PC-9 (cell line): ENCODE results near the gene PUS10. TPM values are rescaled to one million over a fixed set of nuclear protein-coding genes. Genes with fewer than 3 reads are reported as not detected.

Experiments used
- BruUV-seq: library from RNA; stranded (reverse); fragments of 400-500 nt; replicated peaks from 2 replicates; lab custom pipeline; 2021; lab: Mats Ljungman, UMichigan
- CTCF ChIA-PET: fragments of 300-600 bp; sonication (Branson Sonifier 250); formaldehyde crosslinking; loops from one replicate; lab custom pipeline; 2022; ENCODE audit warnings: antibody characterized with exemption; lab: Charles Lee
- POLR2A ChIA-PET: fragments of 300-600 bp; sonication (Branson Sonifier 250); formaldehyde crosslinking; loops from one replicate; lab custom pipeline; 2022; ENCODE audit warnings: antibody characterized with exemption; ENCODE audit not compliant: unreplicated experiment; lab: Charles Lee
- DNase-seq, 2 experiments: peaks; one replicate each; pipeline versions ENCODE4 v3.0.0 to v3.0.0-alpha.2; 2015 to 2022; ENCODE audit warnings: mixed read lengths in 1 of 2
- H2AFZ ChIP-seq: fragments of 200-600 bp; sonication (generic); 2 replicates; pipeline ENCODE4 v1.8.1; 2017; ENCODE audit warnings: antibody characterized with exemption
- H3F3A ChIP-seq: fragments of 200-600 bp; sonication (generic); 2 replicates; pipeline ENCODE4 v1.8.1; 2017; ENCODE audit warnings: antibody characterized with exemption, mild to moderate bottlenecking, low read depth; ENCODE audit not compliant: insufficient read depth
- H3K27ac ChIP-seq: fragments of 200-600 bp; sonication (generic); 2 replicates; pipeline ENCODE4 v1.6.1; 2016; ENCODE audit warnings: mixed run types
- H3K27me3 ChIP-seq: fragments of 200-600 bp; sonication (generic); 2 replicates; pipeline ENCODE4 v1.6.1; 2016; ENCODE audit warnings: low read depth, mixed run types; ENCODE audit not compliant: insufficient read depth
- H3K36me3 ChIP-seq: fragments of 200-600 bp; sonication (generic); 2 replicates; pipeline ENCODE4 v1.6.1; 2016; ENCODE audit warnings: low read depth, mixed run types
- H3K4me1 ChIP-seq: fragments of 200-600 bp; sonication (generic); replicated peaks from 2 replicates; pipeline ENCODE4 v1.6.1; 2016; ENCODE audit warnings: mixed run types; ENCODE audit not compliant: insufficient read depth
- H3K4me2 ChIP-seq: fragments of 200-600 bp; sonication (generic); 2 replicates; pipeline ENCODE4 v1.6.1; 2017; ENCODE audit warnings: mixed run types
- H3K4me3 ChIP-seq: fragments of 200-600 bp; sonication (generic); 2 replicates; pipeline ENCODE4 v1.6.1; 2016; ENCODE audit warnings: mixed run types
- H3K79me2 ChIP-seq: fragments of 200-600 bp; sonication (generic); 2 replicates; pipeline ENCODE4 v1.6.1; 2017; ENCODE audit warnings: low read depth, mixed run types
- H3K9me2 ChIP-seq: fragments of 200-600 bp; sonication (generic); 2 replicates; pipeline ENCODE4 v1.8.1; 2017; ENCODE audit warnings: mild to moderate bottlenecking; ENCODE audit not compliant: insufficient read depth
- H3K9me3 ChIP-seq: fragments of 200-600 bp; sonication (generic); 2 replicates; pipeline ENCODE4 v1.8.1; 2016; ENCODE audit warnings: low read depth; ENCODE audit not compliant: insufficient read depth
- H4K20me1 ChIP-seq: fragments of 200-600 bp; sonication (generic); 2 replicates; pipeline ENCODE4 v1.8.1; 2017; ENCODE audit not compliant: insufficient read depth
- EZH2 ChIP-seq: fragments of 200-600 bp; sonication (generic); IDR thresholded peaks from 2 replicates; pipeline ENCODE4 v1.8.0; 2017; ENCODE audit warnings: antibody characterized with exemption, low read depth
- intact Hi-C: fragments of 100-400 bp; cut with micrococcal nuclease; formaldehyde crosslinking; loops from one replicate; pipeline ENCODE4 v1.10.0; 2022; ENCODE audit not compliant: unreplicated experiment
- total RNA-seq: library from RNA; stranded (reverse); gene quantifications from 2 replicates; pipeline ENCODE4 v1.2.3, GENCODE V29; 2021
- TF ChIP-seq, protein P1 (sequence below): fragments of 200-600 bp; sonication (generic); conservative IDR thresholded peaks from 2 replicates; pipeline ENCODE4 v1.6.1; 2017; ENCODE audit warnings: mixed run types, antibody characterized with exemption, mild to moderate bottlenecking, moderate library complexity

Gene PUS10
- total RNA-seq, 1 experiment from 2014 or later = 5.1 TPM

GRCh38 chr2:60899230-60899891 lies 118.7 kb downstream of the PUS10 start:
- Histone ChIP-seq H3K4me2 (no peak overlapping the region), H3K36me3 (0 out of 2 replicates have a peak, but pooled peaks cover 11% of the 10 kb centered on the region), H3K9me3 (no peaks in the 10 kb centered on the region), H2AFZ (no peak overlapping the region), H3K27ac (no peak overlapping the region), H3F3A (no peaks in the 10 kb centered on the region), H3K4me3 (no peak overlapping the region), H3K27me3 (no peaks in the 10 kb centered on the region), H4K20me1 (no peaks in the 10 kb centered on the region), H3K79me2 (no peaks in the 10 kb centered on the region), H3K9me2 (no peaks in the 10 kb centered on the region), H3K4me1 (no peaks in the 10 kb centered on the region)
- DNase-seq = no peak
- no peak for TF ChIP-seq EZH2
- TF ChIP-seq, protein P1, sequence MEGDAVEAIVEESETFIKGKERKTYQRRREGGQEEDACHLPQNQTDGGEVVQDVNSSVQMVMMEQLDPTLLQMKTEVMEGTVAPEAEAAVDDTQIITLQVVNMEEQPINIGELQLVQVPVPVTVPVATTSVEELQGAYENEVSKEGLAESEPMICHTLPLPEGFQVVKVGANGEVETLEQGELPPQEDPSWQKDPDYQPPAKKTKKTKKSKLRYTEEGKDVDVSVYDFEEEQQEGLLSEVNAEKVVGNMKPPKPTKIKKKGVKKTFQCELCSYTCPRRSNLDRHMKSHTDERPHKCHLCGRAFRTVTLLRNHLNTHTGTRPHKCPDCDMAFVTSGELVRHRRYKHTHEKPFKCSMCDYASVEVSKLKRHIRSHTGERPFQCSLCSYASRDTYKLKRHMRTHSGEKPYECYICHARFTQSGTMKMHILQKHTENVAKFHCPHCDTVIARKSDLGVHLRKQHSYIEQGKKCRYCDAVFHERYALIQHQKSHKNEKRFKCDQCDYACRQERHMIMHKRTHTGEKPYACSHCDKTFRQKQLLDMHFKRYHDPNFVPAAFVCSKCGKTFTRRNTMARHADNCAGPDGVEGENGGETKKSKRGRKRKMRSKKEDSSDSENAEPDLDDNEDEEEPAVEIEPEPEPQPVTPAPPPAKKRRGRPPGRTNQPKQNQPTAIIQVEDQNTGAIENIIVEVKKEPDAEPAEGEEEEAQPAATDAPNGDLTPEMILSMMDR = no peak
- POLR2A ChIA-PET = interaction anchor here (0.5 kb wide), 1 partner anchor 12 kb away, joined by 3 read pairs; no protein-coding TSS in a partner anchor
- intact Hi-C loops = no loop called here
- no TSS peak for BruUV-seq
- CTCF ChIA-PET = no interaction called here

GRCh38 chr2:60898567-60898966 lies 119.5 kb downstream of the PUS10 start:
- no peaks in the 10 kb centered on the region for H3K27me3 ChIP-seq
- H3K9me2 ChIP-seq = no peaks in the 10 kb centered on the region
- no peak overlapping the region for H3K4me2 ChIP-seq
- TF ChIP-seq, protein P1 = no peak
- no peak for TF ChIP-seq EZH2
- no TSS peak for BruUV-seq
- POLR2A ChIA-PET = no interaction called here
- H3K79me2 ChIP-seq = no peaks in the 10 kb centered on the region
- no peak overlapping the region for H3K27ac ChIP-seq
- H3K9me3 ChIP-seq = no peaks in the 10 kb centered on the region
- H3K36me3 ChIP-seq = 0 out of 2 replicates have a peak, but pooled peaks cover 11% of the 10 kb centered on the region
- no peaks in the 10 kb centered on the region for H4K20me1 ChIP-seq
- no peaks in the 10 kb centered on the region for H3F3A ChIP-seq
- no peak overlapping the region for H2AFZ ChIP-seq
- no peak overlapping the region for H3K4me3 ChIP-seq
- intact Hi-C loops = no loop called here
- no peak for DNase-seq
- CTCF ChIA-PET = no interaction called here
- H3K4me1 ChIP-seq = no peaks in the 10 kb centered on the region

Other genes with a start within 250 kb of the PUS10 start
- 12.5 and 13.3 TPM in 2 replicates for gene REL, start 136.7 kb downstream of the PUS10 start, total RNA-seq
- 28.4 and 32.4 TPM in 2 replicates for gene PEX13, start 535 bp downstream of the PUS10 start, total RNA-seq
- 12.6 and 13.8 TPM in 2 replicates for gene SANBR, start 47.6 kb upstream of the PUS10 start, total RNA-seq
- gene C2orf74, start 143.9 kb upstream of the PUS10 start, total RNA-seq = 19.2 and 22.6 TPM in 2 replicates